ENCODE results near the gene AACS. TPM values are rescaled to one million over a fixed set of nuclear protein-coding genes. Genes with fewer than 3 reads are reported as not detected.

AACS gene
- total and polyA plus RNA-seq, 2 experiments from 2014 or later, result 24.2 to 33.2 TPM

GRCh38 chr12:125018356-125018755 lies 46.9 kb upstream of the AACS start:
- Histone ChIP-seq H3K4me2 (no peak overlapping the region), H3K36me3 (replicated peaks; ENCODE audit: insufficient read depth, low read depth) (no peaks in the 10 kb centered on the region), H4K20me1 (ENCODE audit: insufficient read depth, poor library complexity, severe bottlenecking) (no peaks in the 10 kb centered on the region), H3K27me3 (no peaks in the 10 kb centered on the region), H3K4me1 (ENCODE audit: insufficient read depth) (no peaks in the 10 kb centered on the region), H2AFZ (no peak overlapping the region), H3K4me3 (no peak overlapping the region), H3K27ac (no peak overlapping the region), H3K9me2 (replicated peaks; ENCODE audit: insufficient read depth) (no peaks in the 10 kb centered on the region), H3K9me3 (ENCODE audit: low read depth) (no peaks in the 10 kb centered on the region), H3K79me2 (no peaks in the 10 kb centered on the region)
- 96% methylated on average over 11 of the region's 11 CpGs for WGBS (ENCODE audit: low lambda C conversion rate, missing lambda C conversion rate)
- DNase-seq (ENCODE audit: low spot score), result no peak
- TF ChIP-seq, protein P1, sequence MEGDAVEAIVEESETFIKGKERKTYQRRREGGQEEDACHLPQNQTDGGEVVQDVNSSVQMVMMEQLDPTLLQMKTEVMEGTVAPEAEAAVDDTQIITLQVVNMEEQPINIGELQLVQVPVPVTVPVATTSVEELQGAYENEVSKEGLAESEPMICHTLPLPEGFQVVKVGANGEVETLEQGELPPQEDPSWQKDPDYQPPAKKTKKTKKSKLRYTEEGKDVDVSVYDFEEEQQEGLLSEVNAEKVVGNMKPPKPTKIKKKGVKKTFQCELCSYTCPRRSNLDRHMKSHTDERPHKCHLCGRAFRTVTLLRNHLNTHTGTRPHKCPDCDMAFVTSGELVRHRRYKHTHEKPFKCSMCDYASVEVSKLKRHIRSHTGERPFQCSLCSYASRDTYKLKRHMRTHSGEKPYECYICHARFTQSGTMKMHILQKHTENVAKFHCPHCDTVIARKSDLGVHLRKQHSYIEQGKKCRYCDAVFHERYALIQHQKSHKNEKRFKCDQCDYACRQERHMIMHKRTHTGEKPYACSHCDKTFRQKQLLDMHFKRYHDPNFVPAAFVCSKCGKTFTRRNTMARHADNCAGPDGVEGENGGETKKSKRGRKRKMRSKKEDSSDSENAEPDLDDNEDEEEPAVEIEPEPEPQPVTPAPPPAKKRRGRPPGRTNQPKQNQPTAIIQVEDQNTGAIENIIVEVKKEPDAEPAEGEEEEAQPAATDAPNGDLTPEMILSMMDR (IDR thresholded peaks at IDR 0.05; ENCODE audit: poor library complexity), result no peak
- TF ChIP-seq EZH2phosphoT487 (IDR thresholded peaks at IDR 0.05; ENCODE audit: low read depth, severe bottlenecking, unreplicated experiment), result no peak
- TF ChIP-seq EZH2 (IDR thresholded peaks at IDR 0.05; ENCODE audit: borderline replicate concordance), result no peak

GRCh38 chr12:125021096-125021495 lies 44.1 kb upstream of the AACS start:
- Histone ChIP-seq H3K4me3 (no peak overlapping the region), H3K79me2 (no peaks in the 10 kb centered on the region), H3K4me1 (ENCODE audit: insufficient read depth) (no peaks in the 10 kb centered on the region), H3K4me2 (no peak overlapping the region), H2AFZ (no peak overlapping the region), H3K36me3 (replicated peaks; ENCODE audit: insufficient read depth, low read depth) (no peaks in the 10 kb centered on the region), H4K20me1 (ENCODE audit: insufficient read depth, poor library complexity, severe bottlenecking) (no peaks in the 10 kb centered on the region), H3K27me3 (no peaks in the 10 kb centered on the region), H3K9me3 (ENCODE audit: low read depth) (no peaks in the 10 kb centered on the region), H3K27ac (no peak overlapping the region), H3K9me2 (replicated peaks; ENCODE audit: insufficient read depth) (no peaks in the 10 kb centered on the region)
- whole genome bisulfite sequencing (ENCODE audit: low lambda C conversion rate, missing lambda C conversion rate), result 95% methylated on average over 9 of the region's 9 CpGs
- DNase-seq (ENCODE audit: low spot score), result no peak
- TF ChIP-seq EZH2phosphoT487 (IDR thresholded peaks at IDR 0.05; ENCODE audit: low read depth, severe bottlenecking, unreplicated experiment) (no peak), EZH2 (IDR thresholded peaks at IDR 0.05; ENCODE audit: borderline replicate concordance) (no peak)
- TF ChIP-seq, protein P1 (IDR thresholded peaks at IDR 0.05; ENCODE audit: poor library complexity), result no peak

DNA sequence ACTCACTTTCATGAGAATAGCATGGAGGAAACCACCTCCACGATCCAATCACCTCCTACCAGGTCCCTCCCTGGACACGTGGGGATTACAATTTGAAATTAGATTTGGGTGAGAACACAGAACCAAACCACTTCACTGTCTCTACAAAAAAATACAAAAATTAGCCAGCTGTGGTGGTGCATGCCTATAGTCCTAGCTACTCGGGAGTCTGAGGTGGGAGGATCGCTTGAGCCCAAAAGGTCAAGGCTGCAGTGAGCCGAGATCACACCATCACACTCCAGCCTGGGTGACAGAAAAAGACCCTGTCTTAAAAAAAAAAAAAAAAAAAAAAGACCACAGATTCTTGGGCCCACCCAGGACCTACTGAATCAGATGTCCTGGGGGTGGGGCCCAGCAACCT lies 43.5 kb upstream of the AACS start:
- Histone ChIP-seq H3K79me2 (no peaks in the 10 kb centered on the region), H2AFZ (no peak overlapping the region), H3K36me3 (replicated peaks; ENCODE audit: insufficient read depth, low read depth) (no peaks in the 10 kb centered on the region), H3K4me3 (no peak overlapping the region), H3K9me3 (ENCODE audit: low read depth) (no peaks in the 10 kb centered on the region), H3K4me1 (ENCODE audit: insufficient read depth) (no peaks in the 10 kb centered on the region), H3K9me2 (replicated peaks; ENCODE audit: insufficient read depth) (no peaks in the 10 kb centered on the region), H4K20me1 (ENCODE audit: insufficient read depth, poor library complexity, severe bottlenecking) (no peaks in the 10 kb centered on the region), H3K4me2 (no peak overlapping the region), H3K27ac (no peak overlapping the region), H3K27me3 (no peaks in the 10 kb centered on the region)
- TF ChIP-seq EZH2 (IDR thresholded peaks at IDR 0.05; ENCODE audit: borderline replicate concordance), result no peak
- TF ChIP-seq EZH2phosphoT487 (IDR thresholded peaks at IDR 0.05; ENCODE audit: low read depth, severe bottlenecking, unreplicated experiment), result no peak
- TF ChIP-seq, protein P1 (IDR thresholded peaks at IDR 0.05; ENCODE audit: poor library complexity), result no peak
- DNase-seq (ENCODE audit: low spot score), result no peak
- whole genome bisulfite sequencing (ENCODE audit: low lambda C conversion rate, missing lambda C conversion rate), result 77% methylated on average over 5 of the region's 5 CpGs

DNA sequence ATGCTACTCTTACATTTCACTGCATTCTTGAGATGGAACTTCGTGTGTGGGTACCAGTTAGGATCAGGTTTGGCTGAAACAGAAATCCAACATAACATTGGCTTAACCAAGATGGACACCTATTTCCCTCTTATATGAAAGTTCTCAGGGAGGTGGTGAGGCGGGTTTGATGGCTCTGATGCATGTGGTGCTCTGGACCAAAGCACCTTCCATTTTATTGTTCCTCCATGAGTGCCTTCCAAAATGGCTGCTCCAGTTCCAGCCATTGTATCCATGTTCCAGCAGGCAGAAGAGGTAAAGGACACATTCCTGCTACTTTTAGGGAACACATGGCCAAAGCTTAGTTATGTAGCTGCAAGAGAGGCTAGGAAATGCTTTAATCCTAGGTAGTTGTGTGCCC lies 42.2 kb upstream of the AACS start:
- no peaks in the 10 kb centered on the region for H4K20me1 ChIP-seq (ENCODE audit: insufficient read depth, poor library complexity, severe bottlenecking)
- no peaks in the 10 kb centered on the region for H3K36me3 ChIP-seq (replicated peaks; ENCODE audit: insufficient read depth, low read depth)
- H3K4me1 ChIP-seq (ENCODE audit: insufficient read depth), result no peaks in the 10 kb centered on the region
- no peaks in the 10 kb centered on the region for H3K27me3 ChIP-seq
- H3K79me2 ChIP-seq, result no peaks in the 10 kb centered on the region
- H2AFZ ChIP-seq, result no peak overlapping the region
- H3K27ac ChIP-seq, result no peak overlapping the region
- no peaks in the 10 kb centered on the region for H3K9me2 ChIP-seq (replicated peaks; ENCODE audit: insufficient read depth)
- H3K9me3 ChIP-seq (ENCODE audit: low read depth), result no peaks in the 10 kb centered on the region
- TF ChIP-seq, protein P1 (IDR thresholded peaks at IDR 0.05; ENCODE audit: poor library complexity), result no peak
- TF ChIP-seq EZH2 (IDR thresholded peaks at IDR 0.05; ENCODE audit: borderline replicate concordance), result no peak
- TF ChIP-seq EZH2phosphoT487 (IDR thresholded peaks at IDR 0.05; ENCODE audit: low read depth, severe bottlenecking, unreplicated experiment), result no peak
- WGBS (ENCODE audit: low lambda C conversion rate, missing lambda C conversion rate), result 97% methylated on average over 2 of the region's 2 CpGs
- no peak overlapping the region for H3K4me3 ChIP-seq
- DNase-seq (ENCODE audit: low spot score), result no peak
- no peak overlapping the region for H3K4me2 ChIP-seq

All from hepatocyte (in vitro differentiated cells).